ENCODE data around the gene HGFAC. TPM values are rescaled to one million over a fixed set of nuclear protein-coding genes. Genes with fewer than 3 reads are reported as not detected.
A peak's percentile ranks its signal among the peaks of the same experiment; 100 is the strongest.

Gene HGFAC
- total and polyA plus RNA-seq, 2 of the 13 experiments (the other 11 are each of a cell fraction or from before 2014, with no cell fraction given), result 8.5 to 63.6 TPM

DNA sequence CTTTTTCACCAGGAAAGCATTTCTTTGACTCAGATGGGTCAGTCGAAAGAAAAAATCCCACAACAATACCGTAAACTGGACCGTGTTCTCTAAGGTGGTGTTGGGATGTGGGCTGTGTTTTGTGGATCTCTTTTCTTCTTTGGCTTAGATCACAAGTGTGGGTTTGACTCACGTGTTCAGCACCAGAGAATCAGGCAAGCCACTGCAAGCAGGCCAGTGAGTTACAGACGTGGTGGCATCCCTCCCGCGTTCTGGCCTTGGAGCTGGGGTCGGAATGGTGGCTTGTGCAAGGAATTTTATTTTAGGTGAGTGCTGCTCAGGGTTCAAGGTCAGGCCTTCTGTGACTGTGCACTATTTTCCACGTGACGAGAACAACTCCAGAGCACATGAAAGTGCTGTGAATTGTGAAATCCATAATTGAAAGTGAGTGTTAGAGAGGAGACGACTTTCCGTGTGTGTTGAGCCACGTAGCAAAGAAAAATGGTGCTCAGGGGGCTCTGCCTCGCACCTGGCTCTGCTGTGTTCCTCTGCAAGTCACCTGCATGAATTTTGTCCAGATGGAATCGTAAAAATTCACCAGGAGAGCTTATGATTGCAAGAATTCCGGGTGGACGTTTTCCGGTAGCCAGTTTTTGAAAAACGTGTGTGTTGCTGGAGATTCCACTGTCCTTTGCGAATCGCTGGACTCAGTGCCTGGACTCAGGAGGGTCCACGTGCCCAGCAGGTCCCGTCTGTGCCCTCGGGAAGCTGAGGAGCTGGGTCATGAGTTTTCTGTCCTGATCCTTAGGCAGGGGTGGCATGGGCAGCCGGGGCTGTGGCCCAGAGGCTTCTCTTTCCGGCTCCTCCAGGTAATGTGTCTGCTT is 33.6 kb upstream of the HGFAC start (continued):
- TF ChIP-seq, protein P1, sequence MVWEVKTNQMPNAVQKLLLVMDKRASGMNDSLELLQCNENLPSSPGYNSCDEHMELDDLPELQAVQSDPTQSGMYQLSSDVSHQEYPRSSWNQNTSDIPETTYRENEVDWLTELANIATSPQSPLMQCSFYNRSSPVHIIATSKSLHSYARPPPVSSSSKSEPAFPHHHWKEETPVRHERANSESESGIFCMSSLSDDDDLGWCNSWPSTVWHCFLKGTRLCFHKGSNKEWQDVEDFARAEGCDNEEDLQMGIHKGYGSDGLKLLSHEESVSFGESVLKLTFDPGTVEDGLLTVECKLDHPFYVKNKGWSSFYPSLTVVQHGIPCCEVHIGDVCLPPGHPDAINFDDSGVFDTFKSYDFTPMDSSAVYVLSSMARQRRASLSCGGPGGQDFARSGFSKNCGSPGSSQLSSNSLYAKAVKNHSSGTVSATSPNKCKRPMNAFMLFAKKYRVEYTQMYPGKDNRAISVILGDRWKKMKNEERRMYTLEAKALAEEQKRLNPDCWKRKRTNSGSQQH (CRISPR knock-in tag; IDR thresholded peaks at IDR 0.05; ENCODE audit: low read depth), result no peak
- no peak for TF ChIP-seq SAFB2 (CRISPR knock-in tag; IDR thresholded peaks at IDR 0.05; ENCODE audit: borderline replicate concordance, low read depth)
- TF ChIP-seq, protein P2, sequence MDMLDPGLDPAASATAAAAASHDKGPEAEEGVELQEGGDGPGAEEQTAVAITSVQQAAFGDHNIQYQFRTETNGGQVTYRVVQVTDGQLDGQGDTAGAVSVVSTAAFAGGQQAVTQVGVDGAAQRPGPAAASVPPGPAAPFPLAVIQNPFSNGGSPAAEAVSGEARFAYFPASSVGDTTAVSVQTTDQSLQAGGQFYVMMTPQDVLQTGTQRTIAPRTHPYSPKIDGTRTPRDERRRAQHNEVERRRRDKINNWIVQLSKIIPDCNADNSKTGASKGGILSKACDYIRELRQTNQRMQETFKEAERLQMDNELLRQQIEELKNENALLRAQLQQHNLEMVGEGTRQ (IDR thresholded peaks at IDR 0.05; ENCODE audit: low read depth, low read length), result peak; percentile 38; the same call in 1 of the 2 replicates
- TF ChIP-seq, protein P2 (CRISPR knock-in tag; IDR thresholded peaks at IDR 0.05; ENCODE audit: borderline replicate concordance), result peak; percentile 80; the same call in 1 of the 2 replicates
- peak; percentile 96 for TF ChIP-seq NFE2L2 (IDR thresholded peaks at IDR 0.05; ENCODE audit: low read length)
- TF ChIP-seq, protein P3, sequence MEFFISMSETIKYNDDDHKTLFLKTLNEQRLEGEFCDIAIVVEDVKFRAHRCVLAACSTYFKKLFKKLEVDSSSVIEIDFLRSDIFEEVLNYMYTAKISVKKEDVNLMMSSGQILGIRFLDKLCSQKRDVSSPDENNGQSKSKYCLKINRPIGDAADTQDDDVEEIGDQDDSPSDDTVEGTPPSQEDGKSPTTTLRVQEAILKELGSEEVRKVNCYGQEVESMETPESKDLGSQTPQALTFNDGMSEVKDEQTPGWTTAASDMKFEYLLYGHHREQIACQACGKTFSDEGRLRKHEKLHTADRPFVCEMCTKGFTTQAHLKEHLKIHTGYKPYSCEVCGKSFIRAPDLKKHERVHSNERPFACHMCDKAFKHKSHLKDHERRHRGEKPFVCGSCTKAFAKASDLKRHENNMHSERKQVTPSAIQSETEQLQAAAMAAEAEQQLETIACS (CRISPR knock-in tag; IDR thresholded peaks at IDR 0.05), result no peak
- TF ChIP-seq HNF4G (IDR thresholded peaks at IDR 0.05; ENCODE audit: borderline replicate concordance, low read depth, low read length), result peak; percentile 77; the same call in 1 of the 2 replicates
- TF ChIP-seq HNF4G (CRISPR knock-in tag; IDR thresholded peaks at IDR 0.05; ENCODE audit: borderline replicate concordance, low read depth), result no peak
- TF ChIP-seq ZNF816 (CRISPR knock-in tag; IDR thresholded peaks at IDR 0.05; ENCODE audit: borderline replicate concordance), result no peak
- TF ChIP-seq SYNCRIP (IDR thresholded peaks at IDR 0.05; ENCODE audit: insufficient read depth, low read depth, low read length), result no peak
- peak; percentile 89 for TF ChIP-seq ESRRA (CRISPR knock-in tag; IDR thresholded peaks at IDR 0.05; ENCODE audit: low read depth)
- no peak for TF ChIP-seq MATR3 (CRISPR knock-in tag; IDR thresholded peaks at IDR 0.05)
- TF ChIP-seq, protein P4, sequence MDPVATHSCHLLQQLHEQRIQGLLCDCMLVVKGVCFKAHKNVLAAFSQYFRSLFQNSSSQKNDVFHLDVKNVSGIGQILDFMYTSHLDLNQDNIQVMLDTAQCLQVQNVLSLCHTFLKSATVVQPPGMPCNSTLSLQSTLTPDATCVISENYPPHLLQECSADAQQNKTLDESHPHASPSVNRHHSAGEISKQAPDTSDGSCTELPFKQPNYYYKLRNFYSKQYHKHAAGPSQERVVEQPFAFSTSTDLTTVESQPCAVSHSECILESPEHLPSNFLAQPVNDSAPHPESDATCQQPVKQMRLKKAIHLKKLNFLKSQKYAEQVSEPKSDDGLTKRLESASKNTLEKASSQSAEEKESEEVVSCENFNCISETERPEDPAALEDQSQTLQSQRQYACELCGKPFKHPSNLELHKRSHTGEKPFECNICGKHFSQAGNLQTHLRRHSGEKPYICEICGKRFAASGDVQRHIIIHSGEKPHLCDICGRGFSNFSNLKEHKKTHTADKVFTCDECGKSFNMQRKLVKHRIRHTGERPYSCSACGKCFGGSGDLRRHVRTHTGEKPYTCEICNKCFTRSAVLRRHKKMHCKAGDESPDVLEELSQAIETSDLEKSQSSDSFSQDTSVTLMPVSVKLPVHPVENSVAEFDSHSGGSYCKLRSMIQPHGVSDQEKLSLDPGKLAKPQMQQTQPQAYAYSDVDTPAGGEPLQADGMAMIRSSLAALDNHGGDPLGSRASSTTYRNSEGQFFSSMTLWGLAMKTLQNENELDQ (CRISPR knock-in tag; IDR thresholded peaks at IDR 0.05; ENCODE audit: borderline replicate concordance), result no peak
- TF ChIP-seq, protein P5, sequence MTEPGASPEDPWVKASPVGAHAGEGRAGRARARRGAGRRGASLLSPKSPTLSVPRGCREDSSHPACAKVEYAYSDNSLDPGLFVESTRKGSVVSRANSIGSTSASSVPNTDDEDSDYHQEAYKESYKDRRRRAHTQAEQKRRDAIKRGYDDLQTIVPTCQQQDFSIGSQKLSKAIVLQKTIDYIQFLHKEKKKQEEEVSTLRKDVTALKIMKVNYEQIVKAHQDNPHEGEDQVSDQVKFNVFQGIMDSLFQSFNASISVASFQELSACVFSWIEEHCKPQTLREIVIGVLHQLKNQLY (CRISPR knock-in tag; IDR thresholded peaks at IDR 0.05), result peak; percentile 66; the same call in 1 of the 2 replicates
- TF ChIP-seq SOX13 (IDR thresholded peaks at IDR 0.05), result 0 out of 2 replicates have a peak, but pooled peaks have one; percentile 20
- TF ChIP-seq SOX13 (CRISPR knock-in tag; conservative IDR thresholded peaks at IDR 0.05 in 1 of 2, IDR thresholded peaks at IDR 0.05 in 1 of 2), result peak in 1 of 2 experiments; percentile 82; a peak in 1 of 4 replicates
- no peak for TF ChIP-seq ZSCAN12 (CRISPR knock-in tag; IDR thresholded peaks at IDR 0.05)
- peak; percentile 89 for TF ChIP-seq CEBPG (CRISPR knock-in tag; IDR thresholded peaks at IDR 0.05)
- no peak for TF ChIP-seq PCBP2 (optimal IDR thresholded peaks at IDR 0.05; ENCODE audit: low read depth, low read length, poor library complexity, severe bottlenecking)
- TF ChIP-seq ZNF33A (CRISPR knock-in tag; IDR thresholded peaks at IDR 0.05; ENCODE audit: borderline replicate concordance), result no peak
- no peak for TF ChIP-seq U2AF2 (IDR thresholded peaks at IDR 0.05; ENCODE audit: low read depth, low read length)
- TF ChIP-seq ZFP36L2 (CRISPR knock-in tag; IDR thresholded peaks at IDR 0.05), result no peak

Data from HepG2 (cell line).